Sigmoid colon (tissue), 7 donors: ENCODE data around the gene PIAS1. TPM values are rescaled to one million over a fixed set of nuclear protein-coding genes. Genes with fewer than 3 reads are reported as not detected.

Experiments
- DNase-seq: peaks from one replicate; pipeline ENCODE4 v3.0.0-alpha.2; 2019
- H3K27ac ChIP-seq, 4 donors: fragments of 200-600 bp; sonication (generic); one replicate each; pipeline ENCODE4 v1.5.1; 2016 to 2019; ENCODE audit warnings: mild to moderate bottlenecking in 1 of 4
- H3K27me3 ChIP-seq, 3 donors: fragments of 200-600 bp; sonication (generic); one replicate each; pipeline ENCODE4 v1.5.1; 2019; ENCODE audit warnings: mild to moderate bottlenecking in 1 of 3
- H3K36me3 ChIP-seq, 4 donors: fragments of 200-600 bp; sonication (generic); one replicate each; pipeline ENCODE4 v1.5.1; 2016 to 2019
- H3K4me1 ChIP-seq, 4 donors: fragments of 200-600 bp; sonication (generic); one replicate each; pipeline ENCODE4 v1.5.1; 2017 to 2019
- H3K4me3 ChIP-seq, 4 donors: fragments of 200-600 bp; sonication (generic); one replicate each; pipeline ENCODE4 v1.5.1; 2017 to 2019; ENCODE audit warnings: mild to moderate bottlenecking in 2 of 4, moderate library complexity in 1 of 4
- H3K9me3 ChIP-seq, 4 donors: fragments of 200-600 bp in 3 of 4; sonication (generic) in 3 of 4; one replicate each; pipeline versions ENCODE4 v1.5.1 to v1.6.1; 2013 to 2019
- EP300 ChIP-seq, 4 donors: sonication (generic); formaldehyde crosslinking; IDR thresholded peaks; one replicate each; pipeline ENCODE4 v1.6.1; 2017; ENCODE audit warnings: antibody characterized with exemption in 4 of 4
- POLR2A ChIP-seq, 2 donors: fragments of 450-650 bp; IDR thresholded peaks; one replicate each; pipeline ENCODE4 v1.6.1; 2016; ENCODE audit warnings: antibody characterized with exemption in 2 of 2, mild to moderate bottlenecking in 2 of 2, moderate library complexity in 2 of 2
- POLR2AphosphoS5 ChIP-seq, 4 donors: sonication (generic); formaldehyde crosslinking; IDR thresholded peaks; one replicate each; pipeline ENCODE4 v1.6.1; 2017; ENCODE audit warnings: antibody characterized with exemption in 4 of 4
- WGBS, 2 donors: extraction: QIAGEN DNeasy Blood & Tissue Kit; methylation state at CpG; one replicate each; pipeline ENCODE4 v1.1.7; 2013; 5-methylcytosine and 5-hydroxymethylcytosine counted together
- intact Hi-C: fragments of 100-400 bp; cut with DNase I; formaldehyde crosslinking; loops from one replicate; pipeline ENCODE4 v1.15.1; 2023
- polyA plus RNA-seq, 3 donors: library from polyadenylated mRNA; stranded (reverse); fragments of 200-250 nt; gene quantifications; one replicate each; pipeline ENCODE4 v1.2.3, GENCODE V29; 2013
- total RNA-seq, 4 donors: library from RNA; depleted of rRNA; stranded (reverse); fragments of >200 nt; gene quantifications; one replicate each; pipeline ENCODE4 v1.1.0, GENCODE V29; 2016
- TF ChIP-seq, protein P1 (sequence below), 4 experiments: fragments of 450-650 bp in 3 of 4; fragments of 200-600 bp in 1 of 4; IDR thresholded peaks; one replicate each; pipeline ENCODE4 v1.5.1; 2016 to 2019; ENCODE audit warnings: antibody characterized with exemption in 4 of 4, mild to moderate bottlenecking in 3 of 4, moderate library complexity in 2 of 4
- donor health status: healthy with polysubstance abuse.
- donor health status: Bipolar disorder and iron deficiency.
- donor health status: healthy.

PIAS1 gene
- total and polyA plus RNA-seq, 7 donors: 7.2 to 75.4 (median 55.9) TPM

DNA sequence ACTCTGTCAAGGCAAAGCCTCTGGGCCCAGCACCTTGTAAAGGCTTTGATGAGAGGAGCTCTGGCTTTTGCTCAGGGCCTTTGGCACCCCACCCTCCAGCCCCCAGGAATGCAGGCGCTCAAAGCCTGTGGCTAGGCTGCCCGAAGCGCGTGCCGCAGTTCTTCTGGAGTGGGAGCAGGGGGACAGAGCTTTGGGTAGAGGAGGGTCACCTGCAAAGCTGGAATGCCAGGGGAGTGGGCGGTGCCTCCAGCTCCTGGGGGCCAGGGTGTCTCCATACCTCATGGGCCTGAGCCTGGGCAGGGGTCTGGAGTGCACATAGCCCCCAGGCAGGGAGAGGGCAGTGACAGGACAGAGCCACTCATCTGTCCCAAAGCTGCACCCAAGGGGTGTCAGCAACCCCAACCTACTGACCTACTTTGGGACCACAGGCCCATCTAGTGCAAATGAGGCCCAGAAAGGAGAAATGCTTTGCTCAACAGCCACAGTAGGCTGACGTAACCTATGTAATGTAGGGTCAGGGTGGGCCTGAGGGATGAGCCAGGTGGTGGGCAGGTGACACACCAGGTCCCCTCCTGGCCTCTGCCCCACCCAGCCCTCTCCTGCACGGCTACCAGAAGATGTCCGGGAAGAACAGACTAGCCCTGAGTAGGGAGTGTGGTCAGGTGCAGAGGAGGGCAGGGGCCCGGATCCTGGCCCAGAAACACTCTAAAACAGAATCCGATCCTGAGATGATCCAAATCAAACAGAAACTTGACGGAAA is 153.2 kb downstream of the PIAS1 start:
- TF ChIP-seq, protein P1, sequence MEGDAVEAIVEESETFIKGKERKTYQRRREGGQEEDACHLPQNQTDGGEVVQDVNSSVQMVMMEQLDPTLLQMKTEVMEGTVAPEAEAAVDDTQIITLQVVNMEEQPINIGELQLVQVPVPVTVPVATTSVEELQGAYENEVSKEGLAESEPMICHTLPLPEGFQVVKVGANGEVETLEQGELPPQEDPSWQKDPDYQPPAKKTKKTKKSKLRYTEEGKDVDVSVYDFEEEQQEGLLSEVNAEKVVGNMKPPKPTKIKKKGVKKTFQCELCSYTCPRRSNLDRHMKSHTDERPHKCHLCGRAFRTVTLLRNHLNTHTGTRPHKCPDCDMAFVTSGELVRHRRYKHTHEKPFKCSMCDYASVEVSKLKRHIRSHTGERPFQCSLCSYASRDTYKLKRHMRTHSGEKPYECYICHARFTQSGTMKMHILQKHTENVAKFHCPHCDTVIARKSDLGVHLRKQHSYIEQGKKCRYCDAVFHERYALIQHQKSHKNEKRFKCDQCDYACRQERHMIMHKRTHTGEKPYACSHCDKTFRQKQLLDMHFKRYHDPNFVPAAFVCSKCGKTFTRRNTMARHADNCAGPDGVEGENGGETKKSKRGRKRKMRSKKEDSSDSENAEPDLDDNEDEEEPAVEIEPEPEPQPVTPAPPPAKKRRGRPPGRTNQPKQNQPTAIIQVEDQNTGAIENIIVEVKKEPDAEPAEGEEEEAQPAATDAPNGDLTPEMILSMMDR (IDR thresholded peaks at IDR 0.05): no peak
- TF ChIP-seq POLR2A (IDR thresholded peaks at IDR 0.05) (no peak), POLR2AphosphoS5 (IDR thresholded peaks at IDR 0.05) (no peak), EP300 (IDR thresholded peaks at IDR 0.05) (no peak)
- Histone ChIP-seq H3K27me3 (no peaks in the 10 kb centered on the region), H3K4me3 (no peak overlapping the region), H3K4me1 (peaks cover 0 to 41% (median 37%) of the 10 kb centered on the region in 4 donors), H3K9me3 (no peaks in the 10 kb centered on the region), H3K27ac (no peak overlapping the region), H3K36me3 (no peaks in the 10 kb centered on the region)
- 82 to 90% methylated on average over 12 of the region's 12 CpGs for WGBS, 2 donors
- intact Hi-C loops: loop anchor here (10.0 kb wide), 1 partner anchor 663 kb away; the partner anchor contains the start of gene MAP2K5
- DNase-seq: peak; percentile 53

DNA sequence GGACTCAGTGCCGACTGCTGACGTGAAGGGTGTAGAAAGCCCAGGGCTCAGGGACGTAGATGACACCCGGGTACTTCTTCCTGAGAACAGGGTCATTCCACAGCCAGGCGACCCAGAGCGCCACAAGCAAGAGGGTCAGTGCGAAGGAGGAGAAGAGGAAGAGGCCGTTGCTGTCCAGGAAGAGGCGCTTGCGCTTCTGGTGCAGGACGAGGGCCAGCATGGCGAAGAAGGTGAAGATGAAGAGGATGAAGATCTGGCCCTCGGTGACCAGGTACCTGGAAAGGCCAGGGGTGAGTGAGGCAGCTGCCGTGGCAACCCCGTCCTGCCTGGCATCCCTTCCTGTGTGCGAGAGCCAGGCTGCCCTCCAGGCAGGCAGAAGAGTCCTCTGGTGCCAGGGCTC is 154.0 kb downstream of the PIAS1 start:
- Histone ChIP-seq H3K27me3 (no peaks in the 10 kb centered on the region), H3K9me3 (no peaks in the 10 kb centered on the region), H3K36me3 (no peaks in the 10 kb centered on the region), H3K4me1 (peaks cover 0 to 41% (median 37%) of the 10 kb centered on the region in 4 donors), H3K27ac (no peak overlapping the region), H3K4me3 (no peak overlapping the region)
- WGBS, 2 donors: 88 to 89% methylated on average over 16 of the region's 16 CpGs
- DNase-seq: peak; percentile 56
- intact Hi-C loops: loop anchor here (10.0 kb wide), 1 partner anchor 663 kb away; the partner anchor contains the start of gene MAP2K5
- TF ChIP-seq POLR2A (IDR thresholded peaks at IDR 0.05) (no peak), POLR2AphosphoS5 (IDR thresholded peaks at IDR 0.05) (no peak), EP300 (IDR thresholded peaks at IDR 0.05) (no peak)
- TF ChIP-seq, protein P1 (IDR thresholded peaks at IDR 0.05): no peak

DNA sequence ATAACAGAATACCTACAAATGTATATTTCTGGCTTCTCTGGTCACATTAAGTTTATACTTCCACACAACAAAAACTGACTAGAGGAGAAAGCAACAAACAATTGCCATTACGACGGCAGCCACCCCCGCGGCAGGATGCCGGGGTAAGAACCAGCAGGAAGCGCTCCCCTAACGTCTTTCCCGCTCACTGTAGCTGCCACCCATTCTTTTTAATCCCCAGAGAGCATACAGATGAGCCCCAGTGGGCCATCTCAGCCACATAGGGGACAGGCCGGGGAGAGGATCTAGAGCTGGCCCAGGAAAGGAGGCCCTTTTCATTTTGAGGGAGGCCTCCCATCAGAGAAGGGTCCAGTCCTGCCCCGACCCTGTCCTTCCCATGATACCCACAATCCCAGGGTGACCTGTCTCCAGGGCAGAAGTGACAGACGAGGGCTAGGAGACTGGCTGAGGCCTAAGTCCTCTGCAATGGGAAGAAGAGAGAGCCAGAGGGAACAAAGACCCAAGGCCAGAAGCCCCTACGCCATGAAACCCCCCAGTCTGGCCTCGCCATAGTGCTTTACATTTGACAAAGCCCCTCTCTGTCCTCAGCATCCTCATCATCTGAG is 154.6 kb downstream of the PIAS1 start:
- peak; percentile 41 for DNase-seq
- intact Hi-C loops: loop anchor here (10.0 kb wide), 1 partner anchor 664 kb away; the partner anchor contains the start of gene MAP2K5
- WGBS, 2 donors: 63 to 89% methylated on average over 13 of the region's 13 CpGs
- no peak for TF ChIP-seq EP300 (IDR thresholded peaks at IDR 0.05)
- no peak for TF ChIP-seq POLR2AphosphoS5 (IDR thresholded peaks at IDR 0.05)
- TF ChIP-seq POLR2A (IDR thresholded peaks at IDR 0.05): no peak
- TF ChIP-seq, protein P1 (IDR thresholded peaks at IDR 0.05): no peak
- no peak overlapping the region for H3K27ac ChIP-seq
- H3K36me3 ChIP-seq: no peaks in the 10 kb centered on the region
- H3K4me1 ChIP-seq: peaks cover 0 to 41% (median 37%) of the 10 kb centered on the region in 4 donors
- H3K4me3 ChIP-seq: no peak overlapping the region
- no peaks in the 10 kb centered on the region for H3K27me3 ChIP-seq
- no peaks in the 10 kb centered on the region for H3K9me3 ChIP-seq

DNA sequence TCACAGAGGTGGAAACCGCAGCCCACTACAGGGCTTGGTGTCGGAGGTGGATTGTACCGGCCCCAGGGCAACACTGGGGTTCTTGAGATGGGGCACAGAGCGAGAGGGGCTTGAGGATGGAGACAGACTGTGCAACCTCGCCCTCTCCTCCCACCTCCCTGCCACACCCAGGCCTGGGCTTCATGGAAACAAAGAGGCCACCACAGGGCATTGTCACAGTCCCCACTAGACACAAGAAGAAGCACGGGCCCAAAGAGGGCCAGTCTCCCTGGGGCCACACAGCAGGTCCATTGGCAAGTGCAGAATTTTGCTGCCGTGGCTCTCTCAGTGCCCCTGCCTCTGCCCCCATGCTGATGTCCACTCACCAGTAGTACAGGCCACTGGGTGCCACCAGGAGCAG is 155.2 kb downstream of the PIAS1 start:
- Histone ChIP-seq H3K4me3 (no peak overlapping the region), H3K27ac (no peak overlapping the region), H3K36me3 (no peaks in the 10 kb centered on the region), H3K4me1 (peaks cover 0 to 37% (median 35%) of the 10 kb centered on the region in 4 donors), H3K9me3 (no peaks in the 10 kb centered on the region), H3K27me3 (no peaks in the 10 kb centered on the region)
- peak; percentile 63 for DNase-seq
- TF ChIP-seq POLR2AphosphoS5 (IDR thresholded peaks at IDR 0.05) (no peak), EP300 (IDR thresholded peaks at IDR 0.05) (no peak), POLR2A (IDR thresholded peaks at IDR 0.05) (no peak)
- TF ChIP-seq, protein P1 (IDR thresholded peaks at IDR 0.05): no peak
- WGBS, 2 donors: 78 to 88% methylated on average over 7 of the region's 7 CpGs
- intact Hi-C loops: loop anchor here (10.0 kb wide), 1 partner anchor 664 kb away; the partner anchor contains the start of gene MAP2K5
